Stimulated activated CD8-positive, alpha-beta memory T cell treated with anti-CD3 and anti-CD28 coated beads, Interleukin-15, amount 100 ng/mL, for 1 hour (primary cell): ENCODE data around the gene DACH1.
"Not testable (repeated sequence)": the region's sequence is repeated elsewhere in the genome, so short reads cannot be mapped to it uniquely, and the experiment has no call there.

Experiments used
- DNase-seq: peaks from one replicate; pipeline ENCODE4 v3.0.0-alpha.2; 2020; ENCODE audit warnings: low read depth

Gene DACH1

GRCh38 chr13:71865874-71866334 lies 1.1 kb downstream of the DACH1 start:
- no peak for DNase-seq

DNA sequence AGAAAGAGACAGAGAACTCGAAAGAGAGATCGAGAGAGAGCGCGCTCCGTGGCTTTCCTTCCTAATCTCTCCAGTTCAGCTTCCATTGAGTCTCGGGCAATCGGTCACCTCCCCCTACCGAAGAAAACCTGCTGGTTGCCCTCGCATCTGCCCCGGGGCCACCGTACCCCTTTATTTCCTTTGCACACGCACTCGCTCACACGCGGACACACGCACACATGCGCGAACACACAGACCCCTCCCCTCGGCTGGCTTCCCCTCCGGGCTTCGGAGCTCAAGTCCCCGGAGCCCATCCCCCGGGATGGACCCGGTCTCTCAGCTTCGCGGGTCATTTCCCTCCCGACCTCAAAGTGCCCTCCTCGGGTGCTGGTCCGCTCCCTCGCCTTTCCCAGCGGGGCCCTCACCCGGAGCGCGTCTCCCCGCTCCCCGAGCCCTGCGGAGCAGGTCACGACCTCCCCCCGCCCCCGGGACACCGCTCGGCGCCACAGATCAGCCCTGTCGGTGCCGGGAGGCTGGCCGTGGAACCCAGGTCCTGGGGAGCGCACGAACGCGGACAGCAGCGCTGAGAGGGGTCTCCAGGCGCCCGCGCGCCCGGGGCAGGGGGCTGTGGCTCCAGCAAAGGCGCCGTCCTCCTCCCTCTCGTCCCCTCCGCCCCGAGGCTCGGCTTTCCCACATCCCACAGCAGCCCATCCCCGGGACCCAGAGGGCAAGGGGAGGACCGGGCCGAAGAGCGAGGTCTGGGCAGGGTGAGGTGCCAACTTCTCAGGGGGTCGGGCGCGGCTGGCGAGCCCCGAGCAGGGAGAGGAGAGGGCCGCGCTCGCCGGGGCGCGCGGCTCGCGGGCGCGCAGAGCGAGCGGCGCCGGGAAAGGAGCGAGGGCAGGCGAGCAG lies 1.8 kb downstream of the DACH1 start:
- no peak for DNase-seq

DNA sequence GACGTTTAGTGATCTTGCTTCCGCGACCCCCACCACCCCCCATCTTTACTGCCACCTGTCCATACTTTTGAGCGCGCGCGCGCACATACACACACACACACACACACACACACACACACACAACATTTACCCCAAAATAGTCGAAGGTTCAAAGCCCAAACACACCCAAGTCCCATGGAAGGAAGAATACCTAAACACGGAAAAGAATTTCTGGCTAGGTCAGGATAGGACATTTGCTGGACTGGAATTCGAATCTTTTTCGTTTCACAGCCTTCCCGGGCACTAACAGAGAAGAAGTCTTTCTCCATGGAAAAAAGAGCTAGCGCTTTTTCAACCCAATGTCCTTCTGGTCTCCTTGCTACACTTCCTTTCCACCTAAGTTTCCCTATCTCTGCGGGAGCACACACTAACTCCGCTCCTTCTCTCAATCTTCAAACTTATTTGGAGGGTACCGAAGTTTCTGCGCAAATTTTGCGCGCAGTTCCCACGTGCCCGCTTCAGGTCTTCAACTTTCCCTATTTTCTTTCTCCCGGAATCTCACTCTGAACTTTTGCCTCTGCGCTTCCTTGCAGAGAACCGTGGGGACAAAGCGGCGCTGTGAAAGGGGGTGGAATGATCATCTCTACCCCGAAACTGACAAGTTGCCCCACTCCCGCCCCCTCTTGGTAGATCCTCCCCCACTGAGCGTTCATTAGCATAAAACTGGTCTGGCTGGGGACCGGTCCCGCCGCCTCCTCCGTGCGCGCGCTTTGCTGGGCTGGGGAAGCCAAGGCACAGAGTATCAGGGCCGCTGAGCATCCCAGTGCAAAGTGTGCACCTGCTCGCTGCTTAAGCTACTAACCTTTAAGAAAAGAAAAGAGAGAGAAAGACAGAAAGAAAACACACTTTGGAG lies 2.7 kb downstream of the DACH1 start:
- no peak for DNase-seq

DNA sequence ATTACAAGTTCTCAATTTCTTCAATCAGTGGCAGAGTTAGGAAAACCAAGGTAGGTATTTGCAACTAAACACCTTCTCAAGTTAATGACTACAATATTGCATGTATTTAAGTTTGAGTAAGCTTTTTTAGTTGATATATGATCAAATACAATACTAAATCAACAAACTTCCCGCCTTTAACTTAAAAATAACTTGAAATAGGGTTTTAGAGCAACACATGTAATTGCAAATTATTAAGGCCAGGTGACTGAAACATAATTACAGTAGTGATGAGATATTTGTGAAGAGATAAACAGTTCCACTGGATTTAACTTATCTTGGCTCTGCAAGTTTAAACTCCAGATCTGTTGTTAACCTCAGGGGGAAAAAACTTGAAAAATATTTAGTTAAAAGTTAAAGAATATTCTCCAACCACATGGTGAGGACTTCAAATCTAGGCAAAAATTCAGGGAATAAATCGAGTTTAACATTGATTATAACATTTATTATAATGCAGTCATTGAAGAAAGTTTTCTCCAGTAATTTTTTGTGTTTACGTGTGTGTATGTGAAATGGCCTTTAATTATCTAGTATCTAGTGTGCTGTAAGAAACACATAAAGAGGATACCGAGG lies 3.6 kb downstream of the DACH1 start:
- DNase-seq: no peak

- no peak for DNase-seq
Observed at GRCh38 chr13:71862459-71862943, 4.5 kb downstream of the DACH1 start.

DNA sequence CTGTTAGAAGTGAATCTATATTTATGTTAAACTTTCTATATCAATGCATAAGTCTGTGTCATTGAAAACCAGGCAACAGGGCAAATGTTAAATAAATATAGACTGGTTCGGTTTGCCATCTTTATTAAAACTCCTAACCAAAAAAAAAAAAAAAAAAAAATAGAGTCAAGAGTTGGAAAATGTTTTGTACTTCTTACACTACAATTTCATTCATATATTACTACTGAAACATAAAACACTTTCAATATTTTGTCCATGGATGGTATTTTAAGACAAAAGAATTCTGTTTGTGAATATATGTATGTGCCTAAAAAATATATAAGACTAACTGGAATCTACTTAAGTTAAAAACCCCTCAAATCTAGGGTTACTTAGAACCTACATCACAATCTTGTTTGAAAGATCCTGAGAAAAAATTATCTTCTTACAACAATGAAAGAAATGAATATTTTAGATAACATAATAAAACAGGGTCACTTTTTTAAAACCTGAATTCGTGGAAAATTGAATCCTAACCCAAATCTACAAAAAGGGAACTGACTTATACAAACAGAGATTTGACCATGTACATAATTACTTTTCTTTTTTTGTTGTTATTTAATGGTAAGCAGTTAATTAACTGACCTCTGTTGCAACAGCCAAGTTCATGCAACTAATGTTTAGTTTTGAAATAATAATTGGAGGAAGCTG lies 5.1 kb downstream of the DACH1 start:
- no peak for DNase-seq

- DNase-seq: no peak
Observed at GRCh38 chr13:71860547-71861138, 6.4 kb downstream of the DACH1 start.

DNA sequence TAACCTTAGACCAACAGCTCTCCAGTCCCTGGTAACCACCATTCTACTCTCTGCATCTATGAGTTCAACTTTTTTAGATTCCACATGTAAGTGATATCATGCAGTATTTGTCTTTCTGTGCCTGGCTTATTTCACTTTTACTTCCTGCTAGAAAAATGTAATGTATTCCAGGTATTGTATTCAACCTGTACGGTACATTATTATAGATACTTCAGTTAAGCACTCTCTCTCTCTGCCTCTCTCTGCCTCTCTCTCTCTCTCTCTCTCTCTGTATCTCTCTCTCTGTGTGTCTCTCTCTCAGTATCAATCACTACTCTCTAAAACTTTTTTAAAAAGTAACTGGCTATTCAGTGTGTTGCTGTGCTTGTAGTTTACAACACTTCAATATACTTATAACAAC lies 8.4 kb downstream of the DACH1 start:
- no peak for DNase-seq

DNA sequence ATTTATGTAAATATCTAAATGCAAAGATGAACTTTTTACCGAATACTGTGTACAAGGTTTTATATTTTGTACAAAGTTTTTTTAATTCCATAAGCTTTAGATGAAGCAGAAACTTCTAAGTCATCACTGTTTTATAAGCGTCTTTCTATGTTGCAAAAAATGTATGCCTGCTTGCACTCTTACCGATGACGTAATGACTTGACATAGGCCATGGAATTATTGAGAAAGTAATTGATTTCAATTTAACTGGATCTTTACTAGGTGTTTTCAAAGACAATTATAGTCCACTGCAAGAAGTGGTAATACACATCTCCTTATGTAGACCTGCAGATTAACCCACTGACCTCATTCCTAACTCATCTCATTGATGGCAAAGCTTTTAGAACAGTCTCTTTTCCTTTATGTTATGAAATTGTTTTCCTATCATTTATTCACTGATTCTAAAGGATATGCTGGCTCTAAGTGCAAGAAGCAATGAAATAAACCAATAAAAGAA lies 10.4 kb downstream of the DACH1 start:
- DNase-seq: no peak

GRCh38 chr13:71854401-71854800 lies 12.6 kb downstream of the DACH1 start:
- no peak for DNase-seq

GRCh38 chr13:71853725-71854124 lies 13.3 kb downstream of the DACH1 start:
- no peak for DNase-seq

DNA sequence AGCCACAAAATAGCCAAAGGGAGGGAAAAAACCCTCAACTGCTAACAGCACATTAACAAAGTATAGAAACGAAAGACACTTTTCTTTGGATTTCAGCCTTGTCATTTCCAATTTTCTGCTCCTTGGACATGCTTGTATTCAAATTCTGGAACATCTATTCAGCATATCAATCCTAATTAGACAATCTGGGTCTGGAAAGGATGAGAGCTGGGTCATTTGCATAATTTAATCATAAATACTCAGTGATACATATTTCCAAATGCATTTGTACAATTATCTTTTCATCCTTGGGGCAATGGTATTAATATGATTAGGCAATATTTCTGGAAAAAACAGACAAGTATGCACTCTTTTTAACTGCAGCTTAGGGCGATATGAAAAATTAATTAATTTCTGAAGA lies 14.3 kb downstream of the DACH1 start:
- DNase-seq: no peak

- DNase-seq: no peak
Observed at GRCh38 chr13:71851498-71852409, 15.2 kb downstream of the DACH1 start.

DNA sequence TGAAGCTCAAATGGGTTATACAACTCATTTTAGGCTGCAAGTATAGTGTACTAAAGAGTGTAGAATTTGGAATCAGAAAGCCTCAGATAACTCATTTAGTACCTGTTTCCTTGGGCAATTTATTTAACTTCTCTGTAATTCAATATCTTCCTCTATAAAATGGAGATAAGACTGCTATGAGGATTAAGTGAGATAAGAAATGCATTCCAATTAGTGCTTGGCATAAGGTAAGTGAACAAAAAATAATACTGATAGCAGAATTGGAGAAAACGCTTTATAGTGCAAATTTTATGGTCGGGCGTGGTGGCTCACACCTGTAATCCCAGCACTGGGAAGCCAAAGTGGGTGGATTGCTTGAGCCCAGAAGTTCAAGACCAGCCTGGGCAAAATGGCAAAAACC lies 25.0 kb downstream of the DACH1 start:
- no peak for DNase-seq

- DNase-seq: no peak
Observed at GRCh38 chr13:71838842-71839241, 28.2 kb downstream of the DACH1 start.

DNA sequence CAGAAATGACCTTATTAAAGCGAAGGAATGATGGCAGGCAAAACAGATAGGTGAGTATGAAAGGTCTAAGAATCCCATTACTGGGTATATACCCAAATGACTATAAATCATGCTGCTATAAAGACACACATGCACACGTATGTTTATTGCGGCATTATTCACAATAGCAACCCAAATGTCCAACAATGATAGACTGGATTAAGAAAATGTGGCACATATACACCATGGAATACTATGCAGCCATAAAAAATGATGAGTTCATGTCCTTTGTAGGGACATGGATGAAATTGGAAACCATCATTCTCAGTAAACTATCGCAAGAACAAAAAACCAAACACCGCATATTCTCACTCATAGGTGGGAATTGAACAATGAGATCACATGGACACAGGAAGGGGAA lies 29.4 kb downstream of the DACH1 start:
- not testable (repeated sequence) for DNase-seq

DNA sequence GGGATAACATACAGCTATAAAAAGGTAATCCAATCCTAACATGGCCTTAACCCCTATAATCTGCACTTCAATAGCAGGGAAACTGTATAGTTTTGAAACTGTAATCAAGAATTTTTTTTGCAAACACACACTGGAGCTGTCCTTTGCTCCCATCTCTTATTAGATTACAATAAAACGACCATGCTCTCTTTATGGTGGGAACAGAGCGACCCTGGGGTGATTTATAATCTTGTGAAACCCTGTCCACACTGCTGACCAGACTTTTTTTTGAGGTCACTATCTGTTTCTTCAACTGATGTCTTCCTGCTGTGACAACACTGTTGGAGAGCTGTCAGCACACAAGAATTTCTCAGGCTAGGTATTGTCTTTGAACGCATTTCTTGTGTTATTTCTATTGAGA lies 35.3 kb downstream of the DACH1 start:
- no peak for DNase-seq

GRCh38 chr13:71830736-71831135 lies 36.3 kb downstream of the DACH1 start:
- DNase-seq: no peak

DNA sequence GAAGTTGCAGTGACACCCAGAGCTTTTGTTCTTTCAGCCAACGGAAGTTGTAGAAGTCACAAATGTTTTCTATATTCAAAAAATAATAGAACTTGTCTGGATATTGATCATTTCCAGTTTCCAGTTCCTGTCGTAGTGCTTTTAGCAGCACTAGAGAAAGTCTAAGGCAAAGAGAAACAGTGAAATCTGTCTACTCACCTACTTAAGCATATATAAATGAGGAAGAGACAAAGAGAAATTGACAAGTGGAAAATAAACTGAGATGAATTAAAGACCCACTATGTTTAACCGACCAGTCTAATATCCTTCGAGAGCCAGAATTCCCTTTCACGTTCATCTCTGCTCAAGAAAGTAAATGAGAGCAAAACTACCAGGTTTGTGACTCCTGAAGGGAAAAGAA lies 36.7 kb downstream of the DACH1 start:
- no peak for DNase-seq

GRCh38 chr13:71829547-71829946 lies 37.5 kb downstream of the DACH1 start:
- no peak for DNase-seq
